NCI-H82 treated with DMSO at 0.1 percent for 48 hours (cell line): ENCODE data around the gene RCC1.
"Not testable (repeated sequence)": the region's sequence is repeated elsewhere in the genome, so short reads cannot be mapped to it uniquely, and the experiment has no call there.

ENCODE experiments used
- DNase-seq: peaks from one replicate; lab custom pipeline; 2025; ENCODE audit not compliant: unreplicated experiment; lab: John Stamatoyannopoulos, UW

The RCC1 gene

DNA sequence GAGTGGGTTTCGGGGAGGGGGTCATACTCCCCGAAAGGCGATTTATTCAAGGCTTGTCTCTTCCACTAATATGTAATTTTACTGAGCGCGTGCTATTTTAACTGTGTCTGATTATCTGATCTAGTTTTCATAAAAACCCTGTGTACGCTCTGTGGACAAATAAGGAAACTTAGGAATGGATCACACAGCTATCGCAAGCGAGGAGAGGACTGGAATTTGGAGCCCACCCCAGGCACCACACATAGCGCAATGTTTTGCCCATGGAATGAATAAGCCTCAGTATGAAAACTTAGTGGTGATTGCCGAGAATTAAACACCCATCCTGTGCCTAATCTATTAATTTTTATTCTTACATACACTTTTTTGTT is 76.4 kb downstream of the RCC1 start:
- no peak for DNase-seq

DNA sequence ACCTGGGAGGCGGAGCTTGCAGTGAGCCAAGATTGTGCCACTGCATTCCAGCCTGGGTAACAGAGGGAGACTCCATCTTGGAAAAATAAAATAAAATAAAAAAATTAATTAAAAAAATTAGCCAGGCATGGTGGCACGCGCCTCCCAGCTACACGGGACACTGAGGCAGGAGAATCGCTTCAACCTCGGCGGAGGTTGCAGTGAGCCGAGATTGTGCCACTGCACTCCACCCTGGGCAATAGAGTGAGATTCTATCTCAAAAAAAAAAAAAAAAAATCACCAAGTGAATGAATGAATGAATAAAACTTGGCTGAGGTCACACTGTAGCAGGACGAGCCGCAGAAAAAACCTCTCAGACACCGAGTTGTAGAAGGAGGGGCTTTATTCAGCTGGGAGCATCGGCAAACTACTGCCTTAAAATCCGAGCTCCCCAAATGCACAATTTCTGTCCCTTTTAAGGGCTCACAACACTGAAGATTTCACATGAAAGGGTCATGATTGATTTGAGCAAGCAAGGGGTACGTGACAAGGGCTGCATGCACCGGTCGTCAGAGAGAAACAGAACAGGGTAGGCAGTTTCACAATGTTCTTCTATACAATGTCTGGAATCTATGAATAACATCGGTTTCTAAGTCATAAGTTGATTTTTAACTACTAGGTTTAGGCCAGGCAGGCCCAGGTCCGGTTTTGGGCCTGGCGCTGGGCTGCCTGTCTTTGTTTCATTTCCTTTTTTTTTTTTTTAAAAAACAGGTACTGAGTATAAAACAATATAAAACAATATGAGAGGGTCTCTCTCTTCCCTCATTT is 80.9 kb downstream of the RCC1 start:
- DNase-seq: not testable (repeated sequence)
